ENCODE results near the gene NT5C1B. TPM values are rescaled to one million over a fixed set of nuclear protein-coding genes. Genes with fewer than 3 reads are reported as not detected.

Gene NT5C1B
- total and polyA plus RNA-seq, 10 donors, result not detected

DNA sequence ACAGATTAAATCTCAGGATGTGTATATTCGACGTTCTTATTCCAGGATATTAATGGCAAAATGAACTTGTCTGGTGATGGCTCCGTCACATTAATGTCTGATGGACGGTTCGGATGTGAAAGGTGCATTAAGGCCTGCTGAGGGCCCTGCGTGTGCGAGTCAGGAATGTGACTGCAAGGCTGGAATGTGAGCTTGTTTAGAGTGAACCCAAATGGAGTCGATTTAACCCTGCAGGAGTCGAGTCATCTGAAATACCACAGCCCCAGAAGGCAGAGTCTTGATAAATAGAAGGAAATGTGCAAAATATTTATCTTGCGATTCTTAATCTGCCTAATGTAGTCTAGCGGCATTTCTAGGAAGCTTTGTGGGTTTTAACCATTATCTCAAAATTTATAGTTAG, 73.3 kb downstream of the NT5C1B start:
- Histone ChIP-seq H3K4me1 (peaks cover 0 to 3% (median 0%) of the 10 kb centered on the region in 6 donors), H3K27ac (no peak overlapping the region), H3K9me3 (no peaks in the 10 kb centered on the region), H3K36me3 (no peaks in the 10 kb centered on the region), H3K4me3 (no peak overlapping the region), H3K27me3 (replicated peaks in 1 of 7) (peaks cover 0 to 60% (median 0%) of the 10 kb centered on the region in 7 donors)
- 59 to 63% (median 60%) methylated on average over 11 of the region's 11 CpGs for WGBS, 5 donors
- intact Hi-C loops (cut with DNase I; ENCODE audit: low total_unique reads), result loop anchor here (10.0 kb wide), 1 partner anchor 849 kb away; no protein-coding TSS in a partner anchor
- DNase-seq, result no peak
- TF ChIP-seq POLR2AphosphoS5 (IDR thresholded peaks at IDR 0.05), result no peak
- TF ChIP-seq, protein P1, sequence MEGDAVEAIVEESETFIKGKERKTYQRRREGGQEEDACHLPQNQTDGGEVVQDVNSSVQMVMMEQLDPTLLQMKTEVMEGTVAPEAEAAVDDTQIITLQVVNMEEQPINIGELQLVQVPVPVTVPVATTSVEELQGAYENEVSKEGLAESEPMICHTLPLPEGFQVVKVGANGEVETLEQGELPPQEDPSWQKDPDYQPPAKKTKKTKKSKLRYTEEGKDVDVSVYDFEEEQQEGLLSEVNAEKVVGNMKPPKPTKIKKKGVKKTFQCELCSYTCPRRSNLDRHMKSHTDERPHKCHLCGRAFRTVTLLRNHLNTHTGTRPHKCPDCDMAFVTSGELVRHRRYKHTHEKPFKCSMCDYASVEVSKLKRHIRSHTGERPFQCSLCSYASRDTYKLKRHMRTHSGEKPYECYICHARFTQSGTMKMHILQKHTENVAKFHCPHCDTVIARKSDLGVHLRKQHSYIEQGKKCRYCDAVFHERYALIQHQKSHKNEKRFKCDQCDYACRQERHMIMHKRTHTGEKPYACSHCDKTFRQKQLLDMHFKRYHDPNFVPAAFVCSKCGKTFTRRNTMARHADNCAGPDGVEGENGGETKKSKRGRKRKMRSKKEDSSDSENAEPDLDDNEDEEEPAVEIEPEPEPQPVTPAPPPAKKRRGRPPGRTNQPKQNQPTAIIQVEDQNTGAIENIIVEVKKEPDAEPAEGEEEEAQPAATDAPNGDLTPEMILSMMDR (IDR thresholded peaks at IDR 0.05 in 8 of 11, conservative IDR thresholded peaks at IDR 0.05 in 3 of 11), result no peak
- TF ChIP-seq POLR2A (IDR thresholded peaks at IDR 0.05), result no peak

DNA sequence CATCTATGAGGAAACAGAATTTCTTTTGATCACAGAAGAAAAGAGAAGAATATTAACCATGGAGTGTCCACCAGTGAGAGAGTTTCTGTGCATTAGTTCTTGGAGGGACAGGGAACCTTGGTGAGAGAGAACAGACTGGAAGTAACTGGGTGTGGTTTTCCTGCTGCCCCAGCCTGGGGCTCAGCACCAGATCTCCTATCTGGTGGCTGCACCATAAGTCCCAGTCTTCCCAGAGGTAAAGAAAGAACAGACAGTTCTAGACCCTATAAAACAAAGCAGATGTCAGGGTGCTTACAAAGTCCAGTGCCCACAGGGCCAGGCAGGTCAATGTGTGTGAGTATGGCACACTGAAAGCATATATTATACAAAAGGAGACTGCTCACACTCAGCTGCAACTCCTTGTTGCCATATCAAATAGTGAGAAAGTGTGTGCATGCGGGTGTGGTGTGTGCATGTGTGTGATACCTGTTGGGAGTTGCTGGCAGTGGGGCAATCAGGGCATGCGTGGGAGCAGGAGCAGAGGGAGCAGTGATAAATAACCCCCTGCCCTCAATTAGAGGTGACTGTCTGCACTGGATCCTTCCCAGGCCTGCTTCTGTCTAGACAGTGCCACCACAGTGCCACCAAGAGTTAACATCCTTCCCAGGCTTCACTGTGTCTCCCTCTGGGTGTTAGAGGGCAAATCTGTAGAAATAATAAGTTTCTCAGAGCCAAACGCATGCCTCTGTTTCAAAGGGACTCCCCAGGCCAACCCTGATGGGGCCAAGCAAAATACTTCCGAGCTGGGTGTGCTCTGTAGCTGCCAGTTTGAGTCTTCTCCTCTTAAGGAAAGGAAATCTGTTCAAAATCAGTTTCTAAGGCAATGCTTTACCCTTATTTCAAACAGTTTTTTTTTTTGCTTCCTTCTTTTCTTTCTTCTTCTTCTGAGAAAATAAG, 74.6 kb downstream of the NT5C1B start:
- Histone ChIP-seq H3K4me1 (peaks cover 0 to 3% (median 0%) of the 10 kb centered on the region in 6 donors), H3K27me3 (replicated peaks in 1 of 7) (peaks cover 0 to 53% (median 0%) of the 10 kb centered on the region in 7 donors), H3K4me3 (no peak overlapping the region), H3K27ac (no peak overlapping the region), H3K9me3 (no peaks in the 10 kb centered on the region), H3K36me3 (no peaks in the 10 kb centered on the region)
- intact Hi-C loops (cut with DNase I; ENCODE audit: low total_unique reads), result loop anchor here (10.0 kb wide), 1 partner anchor 850 kb away; no protein-coding TSS in a partner anchor
- 66 to 74% (median 70%) methylated on average over 4 of the region's 4 CpGs for WGBS, 5 donors
- TF ChIP-seq, protein P1 (IDR thresholded peaks at IDR 0.05 in 8 of 11, conservative IDR thresholded peaks at IDR 0.05 in 3 of 11), result no peak
- TF ChIP-seq POLR2A (IDR thresholded peaks at IDR 0.05) (no peak), POLR2AphosphoS5 (IDR thresholded peaks at IDR 0.05) (no peak)
- DNase-seq, result no peak

Small RNAs within 50 kb of the gene (small RNA-seq; reads per million reads assigned to genes)
- 0 reads per million in 4 donors for gene RNU6-1215P

Other genes starting within 250 kb of the NT5C1B start
- gene RDH14, start 28.9 kb downstream of the NT5C1B start, total RNA-seq, result 10 to 100 TPM; 14.2 to 26.0 (median 21.8) TPM
- 10 to 100 TPM; 17.6 to 19.3 (median 18.8) TPM for gene RDH14, start 28.9 kb downstream of the NT5C1B start, polyA plus RNA-seq